Uterus (tissue), 4 donors: ENCODE data around the gene FCRL6. TPM values are rescaled to one million over a fixed set of nuclear protein-coding genes. Genes with fewer than 3 reads are reported as not detected.

Experiments
- DNase-seq, 2 donors: peaks; one replicate each; pipeline ENCODE4 v3.0.0-alpha.2; 2019 to 2020
- H3K27ac ChIP-seq, 2 donors: fragments of 200-600 bp; sonication (generic); 1 replicate in 1 of 2; 2 replicates in 1 of 2; pipeline ENCODE4 v1.5.1; 2016 to 2018
- H3K27me3 ChIP-seq, 2 donors: fragments of 200-600 bp; sonication (generic); one replicate each; pipeline ENCODE4 v1.5.1; 2018 to 2019; ENCODE audit warnings: control low read depth in 1 of 2
- H3K36me3 ChIP-seq, 2 donors: fragments of 200-600 bp; sonication (generic); one replicate each; pipeline ENCODE4 v1.5.1; 2019; ENCODE audit warnings: control low read depth in 1 of 2
- H3K4me1 ChIP-seq, 2 donors: fragments of 200-600 bp; sonication (generic); one replicate each; pipeline ENCODE4 v1.5.1; 2018 to 2019; ENCODE audit warnings: control low read depth in 1 of 2
- H3K4me3 ChIP-seq, 2 donors: fragments of 200-600 bp; sonication (generic); 1 replicate in 1 of 2; 2 replicates in 1 of 2; pipeline ENCODE4 v1.5.1; 2018 to 2019; ENCODE audit warnings: mild to moderate bottlenecking in 1 of 2
- H3K9me3 ChIP-seq, 2 donors: fragments of 200-600 bp; sonication (generic); one replicate each; pipeline ENCODE4 v1.5.1; 2019; ENCODE audit warnings: control low read depth in 1 of 2
- POLR2A ChIP-seq, 2 donors: fragments of 450-650 bp; IDR thresholded peaks; one replicate each; pipeline ENCODE4 v1.6.1; 2016; ENCODE audit warnings: antibody characterized with exemption in 2 of 2, mild to moderate bottlenecking in 1 of 2, moderate library complexity in 1 of 2
- intact Hi-C: fragments of 100-400 bp; cut with DNase I; formaldehyde crosslinking; loops from one replicate; pipeline ENCODE4 v1.15.1; 2023; ENCODE audit warnings: low total_unique reads
- total RNA-seq, 4 donors: library from RNA; depleted of rRNA in 3 of 4; stranded (reverse); fragments of >200 nt in 3 of 4; gene quantifications; one replicate each; pipeline versions ENCODE4 v1.1.0 to v1.2.4, GENCODE V29; 2014 to 2023
- TF ChIP-seq, protein P1 (sequence below), 4 experiments: fragments of 200-600 bp in 2 of 4; fragments of 450-650 bp in 2 of 4; sonication (generic) in 2 of 4; IDR thresholded peaks; one replicate each; pipeline ENCODE4 v1.5.1; 2016 to 2019; ENCODE audit warnings: antibody characterized with exemption in 4 of 4, mild to moderate bottlenecking in 2 of 4, moderate library complexity in 1 of 4
- donor health status: DM: yes; HTN: yes; CAD: no.

The FCRL6 gene
- total RNA-seq, 4 donors from 2014 or later = 0.21 to 1.1 TPM; not detected in 2

- Histone ChIP-seq H3K4me1 (no peaks in the 10 kb centered on the region), H3K9me3 (no peaks in the 10 kb centered on the region), H3K36me3 (no peaks in the 10 kb centered on the region), H3K27me3 (no peaks in the 10 kb centered on the region), H3K4me3 (no peak overlapping the region), H3K27ac (no peak overlapping the region)
- intact Hi-C loops = no loop called here
- TF ChIP-seq, protein P1, sequence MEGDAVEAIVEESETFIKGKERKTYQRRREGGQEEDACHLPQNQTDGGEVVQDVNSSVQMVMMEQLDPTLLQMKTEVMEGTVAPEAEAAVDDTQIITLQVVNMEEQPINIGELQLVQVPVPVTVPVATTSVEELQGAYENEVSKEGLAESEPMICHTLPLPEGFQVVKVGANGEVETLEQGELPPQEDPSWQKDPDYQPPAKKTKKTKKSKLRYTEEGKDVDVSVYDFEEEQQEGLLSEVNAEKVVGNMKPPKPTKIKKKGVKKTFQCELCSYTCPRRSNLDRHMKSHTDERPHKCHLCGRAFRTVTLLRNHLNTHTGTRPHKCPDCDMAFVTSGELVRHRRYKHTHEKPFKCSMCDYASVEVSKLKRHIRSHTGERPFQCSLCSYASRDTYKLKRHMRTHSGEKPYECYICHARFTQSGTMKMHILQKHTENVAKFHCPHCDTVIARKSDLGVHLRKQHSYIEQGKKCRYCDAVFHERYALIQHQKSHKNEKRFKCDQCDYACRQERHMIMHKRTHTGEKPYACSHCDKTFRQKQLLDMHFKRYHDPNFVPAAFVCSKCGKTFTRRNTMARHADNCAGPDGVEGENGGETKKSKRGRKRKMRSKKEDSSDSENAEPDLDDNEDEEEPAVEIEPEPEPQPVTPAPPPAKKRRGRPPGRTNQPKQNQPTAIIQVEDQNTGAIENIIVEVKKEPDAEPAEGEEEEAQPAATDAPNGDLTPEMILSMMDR (IDR thresholded peaks at IDR 0.05) = no peak
- no peak for TF ChIP-seq POLR2A (IDR thresholded peaks at IDR 0.05)
- no peak for DNase-seq
Observed at GRCh38 chr1:159795534-159795933, 6.6 kb upstream of the FCRL6 start.

DNA sequence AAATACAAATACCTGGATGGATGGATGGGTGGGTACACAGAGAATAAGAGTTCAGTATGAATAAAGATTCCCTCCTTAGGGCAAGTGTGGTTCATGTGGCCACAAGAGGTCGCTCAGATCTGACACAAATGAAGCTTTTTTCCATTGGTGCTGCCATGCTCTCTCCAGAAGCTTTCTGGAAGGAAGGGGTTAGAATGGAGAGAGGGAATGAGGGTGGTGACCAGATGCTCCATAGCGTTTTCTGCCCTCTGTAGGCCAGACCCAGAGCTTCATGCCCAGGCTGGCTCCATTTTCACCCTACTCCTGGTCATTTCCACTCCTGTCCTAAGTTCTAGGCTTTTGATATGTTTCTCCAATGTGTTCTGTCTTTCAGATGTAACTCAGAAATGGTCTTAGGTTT is 3.3 kb upstream of the FCRL6 start:
- no peaks in the 10 kb centered on the region for H3K4me1 ChIP-seq
- intact Hi-C loops = no loop called here
- H3K27me3 ChIP-seq = no peaks in the 10 kb centered on the region
- no peaks in the 10 kb centered on the region for H3K9me3 ChIP-seq
- peak; percentile 55 to 67 for DNase-seq
- TF ChIP-seq, protein P1 (IDR thresholded peaks at IDR 0.05) = peak; percentile 65 to 76 (median 73)
- no peak for TF ChIP-seq POLR2A (IDR thresholded peaks at IDR 0.05)
- no peak overlapping the region for H3K4me3 ChIP-seq
- H3K36me3 ChIP-seq = no peaks in the 10 kb centered on the region
- no peak overlapping the region for H3K27ac ChIP-seq

DNA sequence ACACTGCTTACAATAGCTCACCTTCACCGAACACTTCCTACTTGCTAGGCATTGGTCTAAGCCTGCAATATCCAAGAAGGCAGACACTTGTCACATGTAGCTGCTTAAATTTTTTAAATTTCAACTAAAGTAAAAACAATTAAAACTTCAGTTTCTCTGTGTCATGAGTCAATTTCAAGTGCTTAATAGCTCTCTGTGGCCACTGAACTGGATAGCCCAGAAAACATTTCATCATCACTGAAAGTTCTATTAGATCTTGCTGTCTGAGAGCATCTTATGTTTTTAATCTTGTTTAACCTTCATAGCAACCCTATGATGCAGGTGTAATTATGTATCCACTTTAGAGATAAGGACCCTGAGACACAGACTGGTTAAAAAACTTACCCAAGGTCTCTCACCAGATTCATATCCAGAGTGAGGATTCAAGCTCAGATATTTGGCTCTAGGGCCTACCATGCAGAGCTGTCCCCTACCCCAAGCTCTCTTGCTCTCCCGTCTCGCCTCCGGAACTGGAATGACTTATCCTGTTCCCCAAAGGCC is 2.6 kb upstream of the FCRL6 start:
- no peak for TF ChIP-seq POLR2A (IDR thresholded peaks at IDR 0.05)
- TF ChIP-seq, protein P1 (IDR thresholded peaks at IDR 0.05) = no peak
- DNase-seq = no peak
- Histone ChIP-seq H3K36me3 (no peaks in the 10 kb centered on the region), H3K27me3 (no peaks in the 10 kb centered on the region), H3K4me3 (no peak overlapping the region), H3K27ac (no peak overlapping the region), H3K9me3 (no peaks in the 10 kb centered on the region), H3K4me1 (no peaks in the 10 kb centered on the region)
- intact Hi-C loops = no loop called here

- no peaks in the 10 kb centered on the region for H3K9me3 ChIP-seq
- no peaks in the 10 kb centered on the region for H3K4me1 ChIP-seq
- no peak overlapping the region for H3K27ac ChIP-seq
- H3K36me3 ChIP-seq = no peaks in the 10 kb centered on the region
- TF ChIP-seq, protein P1 (IDR thresholded peaks at IDR 0.05) = no peak
- TF ChIP-seq POLR2A (IDR thresholded peaks at IDR 0.05) = no peak
- no peak for DNase-seq
- intact Hi-C loops = loop anchor here (10.0 kb wide), 1 partner anchor 84 kb away; no protein-coding TSS in a partner anchor
- H3K27me3 ChIP-seq = no peaks in the 10 kb centered on the region
- H3K4me3 ChIP-seq = no peak overlapping the region
Observed at GRCh38 chr1:159800177-159800930, 1.8 kb upstream of the FCRL6 start.

DNA sequence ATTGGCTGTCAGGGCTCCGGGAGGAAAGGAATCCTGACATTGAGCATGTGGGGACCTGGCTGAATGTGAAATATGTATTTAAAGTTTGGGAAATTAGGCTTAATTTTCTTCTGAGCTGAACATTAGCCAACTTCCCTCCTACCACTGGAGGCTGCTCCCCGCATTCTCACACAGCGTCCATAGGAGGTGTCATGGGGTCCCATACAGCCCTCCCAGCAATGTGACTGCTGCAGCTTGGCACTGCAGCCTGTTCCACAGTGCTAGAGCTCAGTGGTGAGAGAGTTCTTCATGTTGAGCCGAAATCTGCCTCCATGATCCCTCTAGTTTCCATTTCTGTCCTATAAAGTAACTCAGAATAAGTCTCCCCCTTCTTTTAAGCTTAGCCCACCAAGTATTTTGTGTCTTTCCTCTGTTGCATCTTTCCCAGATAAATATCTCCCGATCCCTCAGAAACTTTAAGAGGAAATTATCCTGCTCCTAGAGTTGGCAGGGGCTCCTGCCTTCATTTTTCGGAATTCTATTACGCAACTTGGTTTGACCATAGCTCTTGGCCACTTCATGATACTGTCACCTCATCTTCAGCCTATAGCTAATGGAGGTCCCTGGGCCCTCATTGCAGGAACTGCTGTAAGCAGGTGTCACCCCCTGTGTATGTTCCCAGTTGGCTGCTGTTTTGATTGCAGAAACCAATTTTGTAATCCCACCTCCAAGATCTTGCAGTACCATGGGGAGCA is 2.0 kb downstream of the FCRL6 start:
- H3K36me3 ChIP-seq = no peaks in the 10 kb centered on the region
- no peak for DNase-seq
- no peaks in the 10 kb centered on the region for H3K27me3 ChIP-seq
- TF ChIP-seq, protein P1 (IDR thresholded peaks at IDR 0.05) = no peak
- no peak for TF ChIP-seq POLR2A (IDR thresholded peaks at IDR 0.05)
- intact Hi-C loops = loop anchor here (10.0 kb wide), 1 partner anchor 81 kb away; no protein-coding TSS in a partner anchor
- no peaks in the 10 kb centered on the region for H3K9me3 ChIP-seq
- H3K4me1 ChIP-seq = no peaks in the 10 kb centered on the region
- H3K4me3 ChIP-seq = no peak overlapping the region
- H3K27ac ChIP-seq = no peak overlapping the region
